Esophagus squamous epithelium (tissue), 5 donors: ENCODE data around the gene RASA2. TPM values are rescaled to one million over a fixed set of nuclear protein-coding genes. Genes with fewer than 3 reads are reported as not detected.

Source experiments
- DNase-seq: peaks from one replicate; lab custom pipeline; 2025; lab: John Stamatoyannopoulos, UW
- H3K27ac ChIP-seq, 4 donors: fragments of 200-600 bp; sonication (generic); one replicate each; pipeline ENCODE4 v1.5.1; 2016 to 2019; ENCODE audit warnings: mild to moderate bottlenecking in 1 of 4
- H3K27me3 ChIP-seq, 4 donors: fragments of 200-600 bp; sonication (generic); 1 replicate in 3 of 4; 2 replicates in 1 of 4; pipeline versions ENCODE4 v1.5.1 to v1.6.0; 2017 to 2021; ENCODE audit warnings: antibody characterized with exemption in 1 of 4
- H3K36me3 ChIP-seq, 3 donors: fragments of 200-600 bp; sonication (generic); one replicate each; pipeline ENCODE4 v1.5.1; 2016 to 2019
- H3K4me1 ChIP-seq, 3 donors: fragments of 200-600 bp; sonication (generic); one replicate each; pipeline ENCODE4 v1.5.1; 2017 to 2019
- H3K4me3 ChIP-seq, 4 donors: fragments of 200-600 bp; sonication (generic); 1 replicate in 3 of 4; 2 replicates in 1 of 4; pipeline ENCODE4 v1.5.1; 2016 to 2019; ENCODE audit warnings: mild to moderate bottlenecking in 2 of 4, moderate library complexity in 1 of 4
- H3K9me3 ChIP-seq, 3 donors: fragments of 200-600 bp; sonication (generic); one replicate each; pipeline ENCODE4 v1.5.1; 2016 to 2019
- CTCF ChIP-seq, 6 experiments: fragments of 450-650 bp in 4 of 6; fragments of 200-600 bp in 2 of 6; sonication (generic) in 2 of 6; IDR thresholded peaks; one replicate each; pipeline ENCODE4 v1.5.1; 2016 to 2019; ENCODE audit warnings: antibody characterized with exemption in 6 of 6, mild to moderate bottlenecking in 4 of 6, moderate library complexity in 4 of 6
- POLR2A ChIP-seq, 4 donors: fragments of 450-650 bp; IDR thresholded peaks; one replicate each; pipeline ENCODE4 v1.6.1; 2017; ENCODE audit warnings: antibody characterized with exemption in 4 of 4, mild to moderate bottlenecking in 4 of 4, moderate library complexity in 3 of 4
- WGBS, 2 donors: methylation state at CpG; one replicate each; pipeline ENCODE4 v1.1.5; 2018; 5-methylcytosine and 5-hydroxymethylcytosine counted together
- intact Hi-C: fragments of 100-400 bp; cut with DNase I; formaldehyde crosslinking; loops from one replicate; pipeline ENCODE4 v1.15.0; 2022
- total RNA-seq, 4 donors: library from RNA; depleted of rRNA; stranded (reverse); fragments of >200 nt; gene quantifications; one replicate each; pipeline ENCODE4 v1.1.0, GENCODE V29; 2016
- donor health status: DM: yes; HTN: yes; CAD: no.

Gene RASA2
- total RNA-seq: 10 to 100 TPM; 12.6 to 24.6 (median 19.4) TPM

GRCh38 chr3:141486746-141487520 lies at the start of gene RASA2:
TSS of gene RASA2 (plus strand) at chr3:141487027. CDS start at chr3:141487084, 57 bp downstream.
- Histone ChIP-seq H3K4me3 (peak within 1 kb of the TSS; percentile 72 to 98 (median 96)), H3K27ac (peak within 1 kb of the TSS; percentile 91 to 100 (median 98)), H3K27me3 (no peaks in the 10 kb centered on the region), H3K9me3 (no peaks in the 10 kb centered on the region), H3K36me3 (no peaks in the 10 kb centered on the region), H3K4me1 (peaks cover 9 to 47% (median 12%) of the 10 kb centered on the region in 3 donors)
- intact Hi-C loops: no loop called here
- peak in 3 of 4 donors; percentile 77 to 92 (median 91) for TF ChIP-seq POLR2A (IDR thresholded peaks at IDR 0.05)
- peak in 1 of 6 experiments; percentile 11 for TF ChIP-seq CTCF (IDR thresholded peaks at IDR 0.05)
- no CpG with 5 or more reads among the region's 96 CpGs for WGBS, 2 donors
- DNase-seq: no peak

GRCh38 chr3:141439589-141439988 lies 47.2 kb upstream of the RASA2 start:
- intact Hi-C loops: no loop called here
- 85 to 86% methylated on average over 3 of the region's 3 CpGs for WGBS, 2 donors
- TF ChIP-seq CTCF (IDR thresholded peaks at IDR 0.05) (no peak), POLR2A (IDR thresholded peaks at IDR 0.05) (no peak)
- DNase-seq: no peak
- peak overlapping the region in 3 of 4 donors; percentile 19 to 43 (median 22) for H3K27ac ChIP-seq
- no peak overlapping the region for H3K4me3 ChIP-seq
- H3K36me3 ChIP-seq: peaks cover 0 to 42% (median 8%) of the 10 kb centered on the region in 3 donors
- peaks cover 0 to 49% (median 18%) of the 10 kb centered on the region in 3 donors for H3K4me1 ChIP-seq
- H3K27me3 ChIP-seq: no peaks in the 10 kb centered on the region
- no peaks in the 10 kb centered on the region for H3K9me3 ChIP-seq

- H3K36me3 ChIP-seq: peaks cover 0 to 54% (median 9%) of the 10 kb centered on the region in 3 donors
- peaks cover 0 to 49% (median 18%) of the 10 kb centered on the region in 3 donors for H3K4me1 ChIP-seq
- intact Hi-C loops: no loop called here
- no peaks in the 10 kb centered on the region for H3K9me3 ChIP-seq
- no peak for TF ChIP-seq POLR2A (IDR thresholded peaks at IDR 0.05)
- no peak for TF ChIP-seq CTCF (IDR thresholded peaks at IDR 0.05)
- H3K27me3 ChIP-seq: no peaks in the 10 kb centered on the region
- 95 to 100% methylated on average over 2 to 3 of the region's 3 CpGs for WGBS, 2 donors
- H3K4me3 ChIP-seq: no peak overlapping the region
- peak overlapping the region; percentile 4 to 73 (median 66) for H3K27ac ChIP-seq
- no peak for DNase-seq
These were observed 45.9 kb upstream of the RASA2 start for GRCh38 chr3:141440942-141441341.

- DNase-seq: no peak
- WGBS, 2 donors: 41 to 67% methylated on average over 8 to 10 of the region's 10 CpGs
- peaks cover 0 to 60% (median 9%) of the 10 kb centered on the region in 3 donors for H3K36me3 ChIP-seq
- no peaks in the 10 kb centered on the region for H3K27me3 ChIP-seq
- H3K27ac ChIP-seq: peak overlapping the region; percentile 34 to 73 (median 70)
- peaks cover 0 to 44% (median 18%) of the 10 kb centered on the region in 3 donors for H3K4me1 ChIP-seq
- no peaks in the 10 kb centered on the region for H3K9me3 ChIP-seq
- TF ChIP-seq CTCF (IDR thresholded peaks at IDR 0.05) (peak; percentile 47 to 93 (median 66)), POLR2A (IDR thresholded peaks at IDR 0.05) (no peak)
- H3K4me3 ChIP-seq: no peak overlapping the region
- intact Hi-C loops: no loop called here
These were observed 45.2 kb upstream of the RASA2 start for GRCh38 chr3:141441381-141442364.
